Regular cardiac myocyte (primary cell): ENCODE measurements around the gene UBL3. TPM values are rescaled to one million over a fixed set of nuclear protein-coding genes. Genes with fewer than 3 reads are reported as not detected.

ENCODE experiments used
- total RNA-seq: library from RNA; depleted of rRNA; stranded (reverse); fragments of >200 nt; gene quantifications from 2 replicates; pipeline ENCODE4 v1.2.3, GENCODE V29; 2014

The UBL3 gene
- total RNA-seq, result 12.7 and 13.6 TPM in 2 replicates

GRCh38 chr13:29850213-29850898 is at the start of gene UBL3:
TSS of gene UBL3 (minus strand) at chr13:29850617. CDS start at chr13:29849538, 1,079 bp downstream.

